Suprapubic skin (tissue), 4 donors: Measurements from ENCODE around the gene CASTOR1. TPM values are rescaled to one million over a fixed set of nuclear protein-coding genes. Genes with fewer than 3 reads are reported as not detected.
A peak's percentile ranks its signal among the peaks of the same experiment; 100 is the strongest.

Experiments
- DNase-seq, 2 donors: peaks; one replicate each; pipeline ENCODE4 v3.0.0-alpha.2; 2019; ENCODE audit warnings: low spot score in 2 of 2
- H3K27ac ChIP-seq: fragments of 200-600 bp; sonication (generic); one replicate; pipeline ENCODE4 v1.5.1; 2019
- H3K27me3 ChIP-seq: fragments of 200-600 bp; sonication (generic); one replicate; pipeline ENCODE4 v1.5.1; 2019
- H3K36me3 ChIP-seq: fragments of 200-600 bp; sonication (generic); one replicate; pipeline ENCODE4 v1.5.1; 2019
- H3K4me1 ChIP-seq: fragments of 200-600 bp; sonication (generic); one replicate; pipeline ENCODE4 v1.5.1; 2019
- H3K4me3 ChIP-seq: fragments of 200-600 bp; sonication (generic); one replicate; pipeline ENCODE4 v1.5.1; 2019; ENCODE audit warnings: mild to moderate bottlenecking
- H3K9me3 ChIP-seq: fragments of 200-600 bp; sonication (generic); one replicate; pipeline ENCODE4 v1.5.1; 2019
- EP300 ChIP-seq: sonication (generic); formaldehyde crosslinking; IDR thresholded peaks from one replicate; pipeline ENCODE4 v1.6.1; 2017; ENCODE audit warnings: antibody characterized with exemption
- POLR2A ChIP-seq, 2 donors: fragments of 450-650 bp; IDR thresholded peaks; one replicate each; pipeline ENCODE4 v1.6.1; 2017; ENCODE audit warnings: antibody characterized with exemption in 2 of 2, mild to moderate bottlenecking in 2 of 2, moderate library complexity in 2 of 2
- POLR2AphosphoS5 ChIP-seq, 3 donors: sonication (generic); formaldehyde crosslinking; IDR thresholded peaks; one replicate each; pipeline ENCODE4 v1.6.1; 2017; ENCODE audit warnings: antibody characterized with exemption in 3 of 3
- WGBS: methylation state at CpG from one replicate; pipeline ENCODE4 v1.1.5; 2018; 5-methylcytosine and 5-hydroxymethylcytosine counted together
- total RNA-seq, 4 donors: library from RNA; depleted of rRNA; stranded (reverse); fragments of >200 nt; gene quantifications; one replicate each; pipeline ENCODE4 v1.1.0, GENCODE V29; 2016
- TF ChIP-seq, protein P1 (sequence below), 2 donors: fragments of 200-600 bp in 1 of 2; fragments of 450-650 bp in 1 of 2; sonication (generic) in 1 of 2; IDR thresholded peaks; one replicate each; pipeline ENCODE4 v1.5.1; 2016 to 2019; ENCODE audit warnings: antibody characterized with exemption in 2 of 2, mild to moderate bottlenecking in 1 of 2, moderate library complexity in 1 of 2

The CASTOR1 gene
- total RNA-seq, 4 donors from 2014 or later: 16.3 to 22.8 (median 20.6) TPM

DNA sequence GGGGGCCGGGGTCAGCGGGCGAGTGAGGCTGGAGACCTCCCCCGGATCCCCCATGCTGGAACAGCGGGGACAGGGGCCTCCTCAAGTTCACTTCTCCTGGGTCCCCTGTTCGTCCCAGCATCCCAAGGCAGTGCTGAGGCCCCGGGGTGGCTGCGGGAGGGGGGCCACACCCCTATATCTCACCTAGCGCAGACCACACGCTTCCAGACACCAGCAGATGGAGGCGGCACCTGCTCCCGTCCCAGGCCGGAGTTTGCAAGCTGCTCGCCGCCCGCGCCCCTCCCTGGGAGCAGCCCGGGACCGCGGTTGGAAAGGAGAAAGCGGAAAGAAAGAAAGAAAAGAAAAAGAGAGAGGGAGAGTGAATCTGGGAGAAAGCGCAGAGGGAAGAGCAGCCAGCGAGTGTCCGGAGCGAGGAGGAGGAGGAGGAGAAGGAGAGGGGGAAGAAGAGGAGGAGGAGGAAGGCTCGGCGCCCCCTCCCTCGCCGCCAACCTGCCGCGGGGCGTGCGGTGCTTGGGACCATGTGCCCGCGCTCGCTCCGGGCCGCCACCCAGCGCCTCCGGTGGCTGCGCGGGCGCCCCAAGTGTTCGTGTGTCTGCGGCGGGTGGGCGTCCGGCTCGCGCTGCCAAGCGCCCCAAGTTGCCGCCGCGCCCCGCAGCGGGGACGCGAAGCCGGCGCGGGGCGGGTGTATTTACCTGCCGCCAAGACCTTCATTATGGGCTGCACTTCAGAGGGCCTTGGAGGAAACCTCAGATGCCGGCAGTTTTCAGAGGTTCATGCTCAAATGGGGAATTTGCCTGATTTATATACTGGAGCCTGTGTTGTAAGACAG is 43.1 kb downstream of the CASTOR1 start, which contains the start of gene LIF:
LIF (minus strand) TSS at position 775 of the 829 bp plus-strand sequence; CDS start at position 711, 64 bp downstream.
- H3K4me3 ChIP-seq: peak within 1 kb of the TSS; percentile 61
- H3K4me1 ChIP-seq: peaks cover 47% of the 10 kb centered on the region
- no peak for DNase-seq
- no peak for TF ChIP-seq POLR2AphosphoS5 (IDR thresholded peaks at IDR 0.05)
- no peak for TF ChIP-seq EP300
- TF ChIP-seq, protein P1, sequence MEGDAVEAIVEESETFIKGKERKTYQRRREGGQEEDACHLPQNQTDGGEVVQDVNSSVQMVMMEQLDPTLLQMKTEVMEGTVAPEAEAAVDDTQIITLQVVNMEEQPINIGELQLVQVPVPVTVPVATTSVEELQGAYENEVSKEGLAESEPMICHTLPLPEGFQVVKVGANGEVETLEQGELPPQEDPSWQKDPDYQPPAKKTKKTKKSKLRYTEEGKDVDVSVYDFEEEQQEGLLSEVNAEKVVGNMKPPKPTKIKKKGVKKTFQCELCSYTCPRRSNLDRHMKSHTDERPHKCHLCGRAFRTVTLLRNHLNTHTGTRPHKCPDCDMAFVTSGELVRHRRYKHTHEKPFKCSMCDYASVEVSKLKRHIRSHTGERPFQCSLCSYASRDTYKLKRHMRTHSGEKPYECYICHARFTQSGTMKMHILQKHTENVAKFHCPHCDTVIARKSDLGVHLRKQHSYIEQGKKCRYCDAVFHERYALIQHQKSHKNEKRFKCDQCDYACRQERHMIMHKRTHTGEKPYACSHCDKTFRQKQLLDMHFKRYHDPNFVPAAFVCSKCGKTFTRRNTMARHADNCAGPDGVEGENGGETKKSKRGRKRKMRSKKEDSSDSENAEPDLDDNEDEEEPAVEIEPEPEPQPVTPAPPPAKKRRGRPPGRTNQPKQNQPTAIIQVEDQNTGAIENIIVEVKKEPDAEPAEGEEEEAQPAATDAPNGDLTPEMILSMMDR (IDR thresholded peaks at IDR 0.05): no peak
- no peak for TF ChIP-seq POLR2A (IDR thresholded peaks at IDR 0.05)
- no peaks in the 10 kb centered on the region for H3K36me3 ChIP-seq
- H3K27ac ChIP-seq: no peak within 1 kb of the TSS
- WGBS: under 1% methylated on average over 46 of the region's 64 CpGs
- H3K27me3 ChIP-seq: peaks cover 14% of the 10 kb centered on the region
- H3K9me3 ChIP-seq: no peaks in the 10 kb centered on the region

DNA sequence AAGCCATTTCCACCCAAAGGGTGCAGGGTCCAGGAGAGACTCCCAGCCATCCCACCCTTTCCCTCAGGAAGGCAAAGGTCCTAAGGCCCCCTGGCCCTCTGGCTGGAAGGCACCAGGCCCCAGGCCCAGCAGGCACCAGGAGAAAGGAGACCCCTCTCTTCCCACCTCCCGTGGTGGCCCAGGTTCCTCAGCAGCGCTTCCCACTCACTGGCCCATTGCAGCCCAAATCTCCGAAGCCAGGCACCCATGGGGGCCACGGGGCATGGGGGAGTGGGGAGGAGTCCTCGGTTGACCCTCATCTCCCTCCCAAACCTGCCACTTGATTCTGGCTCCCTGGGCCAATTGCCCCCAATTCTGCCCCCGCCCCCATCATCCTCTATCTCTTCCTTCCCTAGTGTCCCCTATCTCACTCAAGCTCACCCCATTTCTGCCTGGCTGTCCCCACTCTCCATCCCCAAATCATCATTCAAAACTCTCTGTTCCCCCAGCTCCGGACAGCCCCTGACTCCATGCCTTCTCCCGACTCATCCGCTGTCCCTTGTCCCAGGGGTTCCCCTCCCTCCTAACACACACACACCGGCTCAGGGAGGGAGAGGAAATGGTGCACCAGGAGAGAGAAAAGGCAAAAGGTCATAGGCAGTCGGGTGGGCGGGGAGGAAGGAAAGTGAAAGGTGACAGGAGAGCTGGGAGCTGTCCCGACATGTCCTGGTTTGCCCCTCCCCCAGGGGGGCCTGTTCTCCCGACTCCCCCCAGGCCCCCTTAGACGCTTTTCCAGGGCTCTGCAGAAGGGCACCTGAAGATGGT is 43.9 kb downstream of the CASTOR1 start:
- Histone ChIP-seq H3K4me1 (peaks cover 40% of the 10 kb centered on the region), H3K36me3 (no peaks in the 10 kb centered on the region), H3K27ac (no peak overlapping the region), H3K9me3 (no peaks in the 10 kb centered on the region), H3K27me3 (peaks cover 14% of the 10 kb centered on the region), H3K4me3 (peak overlapping the region; percentile 61)
- TF ChIP-seq POLR2AphosphoS5 (IDR thresholded peaks at IDR 0.05) (no peak), EP300 (no peak), POLR2A (IDR thresholded peaks at IDR 0.05) (no peak)
- TF ChIP-seq, protein P1 (IDR thresholded peaks at IDR 0.05): no peak
- no peak for DNase-seq
- 61% methylated on average over 15 of the region's 15 CpGs for WGBS

DNA sequence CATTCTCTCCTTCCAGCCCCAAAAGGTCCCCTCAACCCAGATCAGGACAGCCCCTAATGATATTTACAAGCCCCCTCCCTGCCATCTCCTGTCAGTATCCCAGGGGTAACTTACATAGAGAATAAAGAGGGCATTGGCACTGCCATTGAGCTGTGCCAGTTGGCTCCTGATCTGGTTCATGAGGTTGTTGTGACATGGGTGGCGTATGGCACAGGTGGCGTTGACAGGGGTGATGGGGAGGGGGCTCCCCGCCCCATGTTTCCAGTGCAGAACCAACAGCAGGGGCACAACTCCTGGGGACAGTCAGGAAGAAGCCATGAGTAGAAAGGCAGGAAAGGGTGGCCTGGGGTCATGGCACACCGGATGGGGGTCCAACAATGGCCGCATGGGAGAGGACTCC is 44.7 kb downstream of the CASTOR1 start:
- DNase-seq: no peak
- Histone ChIP-seq H3K27me3 (peaks cover 14% of the 10 kb centered on the region), H3K4me3 (no peak overlapping the region), H3K27ac (no peak overlapping the region), H3K4me1 (peaks cover 38% of the 10 kb centered on the region), H3K36me3 (no peaks in the 10 kb centered on the region), H3K9me3 (no peaks in the 10 kb centered on the region)
- WGBS: 94% methylated on average over 5 of the region's 5 CpGs
- TF ChIP-seq EP300: no peak
- TF ChIP-seq POLR2A (IDR thresholded peaks at IDR 0.05): no peak
- TF ChIP-seq, protein P1 (IDR thresholded peaks at IDR 0.05): no peak
- TF ChIP-seq POLR2AphosphoS5 (IDR thresholded peaks at IDR 0.05): no peak

DNA sequence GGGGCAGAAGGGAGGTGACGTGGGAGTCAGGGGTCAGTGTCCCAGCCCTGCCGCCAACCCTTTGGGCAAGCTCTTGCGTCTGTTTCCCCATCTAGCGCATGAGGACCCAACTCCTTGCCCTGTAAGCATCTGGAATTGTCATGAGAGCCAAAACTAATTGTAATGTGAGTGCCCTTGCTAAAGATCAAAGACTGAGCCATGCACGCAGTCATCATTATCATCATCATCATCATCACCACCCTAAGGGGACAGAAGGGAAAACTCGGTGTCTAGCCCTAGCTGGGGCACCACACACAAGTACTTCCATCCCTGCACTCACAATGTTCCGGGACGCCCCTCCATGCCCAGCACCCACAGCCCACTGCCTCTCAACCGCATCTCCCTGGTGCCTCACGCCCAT is 45.2 kb downstream of the CASTOR1 start:
- H3K27me3 ChIP-seq: peaks cover 13% of the 10 kb centered on the region
- WGBS: 88% methylated on average over 10 of the region's 10 CpGs
- no peak overlapping the region for H3K27ac ChIP-seq

More for the DNA sequence above, 45.2 kb downstream of the CASTOR1 start:
- Histone ChIP-seq H3K9me3 (no peaks in the 10 kb centered on the region), H3K4me1 (peaks cover 38% of the 10 kb centered on the region), H3K4me3 (no peak overlapping the region), H3K36me3 (no peaks in the 10 kb centered on the region)
- TF ChIP-seq POLR2A (IDR thresholded peaks at IDR 0.05): no peak
- TF ChIP-seq EP300: no peak
- TF ChIP-seq, protein P1 (IDR thresholded peaks at IDR 0.05): no peak
- TF ChIP-seq POLR2AphosphoS5 (IDR thresholded peaks at IDR 0.05): no peak
- DNase-seq: no peak
